Ammon's horn (tissue), 1 donor: ENCODE measurements around the gene GFRAL.
A peak's percentile ranks its signal among the peaks of the same experiment; 100 is the strongest.

Experiments used
- DNase-seq: peaks from one replicate; pipeline ENCODE4 v3.0.0-alpha.2; 2016; ENCODE audit warnings: low spot score

GFRAL gene

GRCh38 chr6:55433446-55434130 is 106.3 kb downstream of the GFRAL start:
- no peak for DNase-seq

GRCh38 chr6:55437141-55437540 is 109.9 kb downstream of the GFRAL start:
- DNase-seq: no peak

GRCh38 chr6:55438203-55438602 is 110.9 kb downstream of the GFRAL start:
- DNase-seq: no peak

- DNase-seq: no peak
Measured at GRCh38 chr6:55443238-55444134, 116.2 kb downstream of the GFRAL start.

DNA sequence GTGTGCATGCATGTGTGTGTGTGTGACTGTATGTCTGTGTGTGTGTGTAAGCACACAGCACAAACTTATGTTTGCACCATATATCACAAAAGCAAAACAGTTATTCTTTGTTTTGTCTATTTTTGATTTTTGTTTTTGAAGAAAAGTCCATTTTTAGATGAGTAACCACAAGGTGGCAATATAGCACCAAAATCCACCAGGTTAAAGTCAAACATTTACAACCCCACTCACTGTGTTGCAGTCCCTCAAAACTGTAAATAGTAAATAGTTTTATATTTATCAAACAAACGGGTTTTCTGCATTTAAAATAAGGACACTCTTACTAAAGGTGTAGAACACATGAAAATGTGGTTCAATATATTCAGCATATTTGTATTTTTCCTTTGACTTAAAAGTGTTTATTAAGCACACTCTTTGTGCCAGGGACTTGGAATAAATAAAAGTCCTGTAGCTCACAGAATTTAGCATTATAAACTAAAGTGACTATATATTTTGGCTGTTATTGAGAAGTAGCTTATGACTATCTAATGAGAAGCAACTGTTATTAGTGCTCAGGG is 118.5 kb downstream of the GFRAL start:
- DNase-seq: peak; percentile 45

DNA sequence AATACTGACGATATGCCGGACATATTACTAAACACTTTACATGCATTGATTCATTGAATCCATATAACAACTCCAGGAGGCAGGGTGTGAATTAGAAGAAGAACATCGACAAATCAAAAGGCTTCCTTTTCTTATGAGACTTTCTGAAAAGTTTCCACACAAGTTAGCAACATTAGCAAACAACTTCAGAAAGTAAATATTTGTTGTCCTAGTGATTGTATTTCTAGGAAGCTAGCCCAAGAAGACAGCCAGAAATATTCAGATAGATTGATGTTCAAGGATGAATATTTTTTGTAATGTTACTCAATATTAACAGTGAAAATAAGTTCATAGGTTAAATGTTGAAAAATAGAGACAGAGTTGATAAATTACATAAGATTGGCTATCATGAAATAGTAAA is 120.6 kb downstream of the GFRAL start:
- DNase-seq: no peak

DNA sequence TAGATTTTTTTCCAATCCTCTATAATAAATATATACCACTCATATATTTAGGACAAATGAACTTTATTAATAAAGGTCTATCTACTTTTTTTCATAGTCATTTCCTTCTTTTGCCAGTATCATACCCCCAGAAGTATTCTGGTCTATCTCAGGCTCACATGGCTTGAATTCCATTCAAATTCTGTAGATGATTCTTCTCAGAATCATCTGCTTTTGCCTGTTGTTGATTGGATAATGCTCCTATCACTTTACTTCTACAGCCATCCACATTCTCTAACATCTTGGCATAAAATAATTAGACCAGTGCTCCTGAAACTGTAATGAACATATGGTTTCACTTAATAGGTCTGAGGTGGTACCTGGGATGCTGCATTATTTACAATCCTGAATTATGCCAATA is 121.2 kb downstream of the GFRAL start:
- DNase-seq: no peak

- no peak for DNase-seq
Measured at GRCh38 chr6:55449225-55449624, 122.0 kb downstream of the GFRAL start.

GRCh38 chr6:55450005-55450404 is 122.7 kb downstream of the GFRAL start:
- no peak for DNase-seq
